ENCODE data around the gene COL25A1.

DNA sequence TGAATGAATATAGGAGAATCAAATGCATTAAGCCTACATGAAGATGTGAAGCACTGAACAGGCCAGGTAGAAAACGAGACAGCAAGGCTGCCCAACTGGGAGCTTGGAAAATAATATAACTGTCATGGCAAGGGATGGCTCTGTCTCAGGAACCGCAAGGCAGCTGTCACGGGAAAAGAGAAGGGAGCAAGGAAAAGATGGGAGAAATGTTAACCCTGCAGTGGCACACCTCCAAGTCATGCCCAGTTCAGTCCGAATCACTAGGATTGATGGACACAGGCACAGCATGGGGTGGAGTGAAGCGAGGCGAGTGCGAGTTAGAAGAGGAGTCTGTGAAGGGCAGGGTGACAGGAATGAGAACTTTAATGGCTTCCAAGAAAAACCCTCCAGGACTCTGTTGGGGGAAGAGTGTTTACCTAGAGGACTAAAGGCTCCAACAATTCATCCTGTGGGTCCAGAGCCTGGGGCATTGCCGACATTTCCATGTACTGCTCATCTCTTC is 395.5 kb downstream of the COL25A1 start:
- TF ChIP-seq POLR2AphosphoS5 (IDR thresholded peaks at IDR 0.05; ENCODE audit: borderline replicate concordance, low read depth, low read length) (no peak), EZH2 (IDR thresholded peaks at IDR 0.05) (no peak)
